Stromal cell of bone marrow (primary cell): ENCODE data around the gene CARNS1.
A peak's percentile ranks its signal among the peaks of the same experiment; 100 is the strongest.

ENCODE experiments used
- DNase-seq: peaks from one replicate; pipeline ENCODE4 v3.0.0-alpha.2; 2012; ENCODE audit warnings: low read depth

The CARNS1 gene

DNA sequence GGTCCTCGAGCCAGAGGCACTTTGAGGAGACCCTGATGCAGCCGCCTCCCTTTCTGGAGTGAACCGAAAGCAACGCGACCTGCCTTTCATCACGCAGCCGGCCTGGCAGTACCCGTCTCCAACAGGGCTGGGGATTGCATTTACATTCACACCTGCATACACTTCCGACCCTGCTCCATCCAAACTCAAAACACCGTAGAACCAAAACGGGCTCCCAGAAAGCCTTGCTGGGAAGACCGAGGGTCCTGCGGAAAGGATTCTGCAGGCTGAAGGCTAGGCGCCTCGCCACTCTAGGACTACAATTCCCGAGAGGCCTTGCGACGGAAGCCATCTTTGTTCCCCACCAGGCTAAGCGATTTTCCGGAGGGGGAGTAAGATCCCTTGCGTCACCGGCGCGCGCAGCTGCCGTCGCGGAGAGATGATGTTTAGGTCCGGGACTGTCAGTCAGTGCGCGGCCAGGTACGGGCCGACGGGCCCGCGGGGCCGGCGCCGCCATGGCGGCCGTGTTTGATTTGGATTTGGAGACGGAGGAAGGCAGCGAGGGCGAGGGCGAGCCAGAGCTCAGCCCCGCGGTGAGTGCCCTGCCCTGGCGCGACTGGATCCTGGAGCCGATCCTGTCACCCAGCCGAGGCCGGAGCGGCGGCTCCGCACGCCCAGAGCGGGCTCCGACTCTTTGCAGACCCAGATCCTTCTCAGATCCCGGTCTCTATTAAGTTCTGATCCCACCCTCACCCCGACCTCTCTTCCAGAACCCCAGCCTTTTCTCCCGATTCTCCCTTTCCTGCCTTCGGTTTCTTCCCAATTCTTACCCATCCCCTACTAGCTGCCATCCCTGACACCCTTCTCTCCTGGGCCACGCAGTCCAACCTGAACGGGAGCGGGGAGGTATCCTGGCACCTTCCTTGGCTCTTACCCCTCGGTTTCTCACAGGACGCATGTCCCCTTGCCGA is 12.8 kb downstream of the CARNS1 start, which contains the start of gene RPS6KB2:
TSS of gene RPS6KB2 (plus strand) at position 443 of the 950 bp plus-strand sequence. CDS start at position 495, 52 bp downstream.
- peak; percentile 95 for DNase-seq

DNA sequence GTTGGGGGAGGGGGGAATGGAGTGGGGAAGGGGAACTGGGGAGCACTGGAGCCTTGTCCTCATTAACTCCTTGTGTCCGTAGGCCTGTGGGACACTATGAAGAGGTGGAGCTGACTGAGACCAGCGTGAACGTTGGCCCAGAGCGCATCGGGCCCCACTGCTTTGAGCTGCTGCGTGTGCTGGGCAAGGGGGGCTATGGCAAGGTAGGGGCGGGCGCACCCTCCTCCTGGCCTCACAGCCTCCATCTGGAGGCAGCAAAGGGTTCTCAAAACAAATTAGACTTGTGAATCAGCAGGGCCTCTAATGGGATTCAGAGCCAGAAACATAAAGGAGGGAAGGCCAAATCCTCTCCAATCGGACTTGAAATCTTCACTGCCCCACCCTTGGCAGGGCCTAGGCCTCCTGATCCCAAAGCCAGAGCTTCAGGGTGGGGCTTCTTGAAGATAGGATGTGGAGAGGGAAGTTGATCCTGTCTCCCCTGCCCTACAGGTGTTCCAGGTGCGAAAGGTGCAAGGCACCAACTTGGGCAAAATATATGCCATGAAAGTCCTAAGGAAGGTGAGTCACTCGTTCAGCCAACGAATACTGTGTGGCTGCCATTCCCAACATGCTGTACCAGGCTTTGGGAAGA is 13.7 kb downstream of the CARNS1 start:
- DNase-seq, result no peak

DNA sequence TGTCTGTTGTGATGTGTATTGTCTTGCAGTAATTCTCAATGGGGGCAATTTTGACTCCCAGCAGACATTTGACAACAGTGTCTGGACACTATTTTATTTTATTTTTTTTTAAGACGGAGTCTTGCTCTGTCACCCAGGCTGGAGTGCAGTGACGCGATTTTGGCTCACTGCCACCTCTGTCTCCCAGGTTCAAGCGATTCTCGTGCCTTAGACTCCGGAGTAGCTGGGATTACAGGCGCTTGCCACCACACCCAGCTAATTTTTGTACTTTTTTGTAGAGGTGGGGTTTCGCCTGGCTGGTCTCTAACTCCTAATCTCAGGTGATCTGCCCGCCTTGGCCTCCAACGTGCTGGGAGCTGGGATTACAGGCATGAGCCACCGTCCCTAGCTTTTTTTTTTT is 14.2 kb downstream of the CARNS1 start:
- DNase-seq, result no peak

DNA sequence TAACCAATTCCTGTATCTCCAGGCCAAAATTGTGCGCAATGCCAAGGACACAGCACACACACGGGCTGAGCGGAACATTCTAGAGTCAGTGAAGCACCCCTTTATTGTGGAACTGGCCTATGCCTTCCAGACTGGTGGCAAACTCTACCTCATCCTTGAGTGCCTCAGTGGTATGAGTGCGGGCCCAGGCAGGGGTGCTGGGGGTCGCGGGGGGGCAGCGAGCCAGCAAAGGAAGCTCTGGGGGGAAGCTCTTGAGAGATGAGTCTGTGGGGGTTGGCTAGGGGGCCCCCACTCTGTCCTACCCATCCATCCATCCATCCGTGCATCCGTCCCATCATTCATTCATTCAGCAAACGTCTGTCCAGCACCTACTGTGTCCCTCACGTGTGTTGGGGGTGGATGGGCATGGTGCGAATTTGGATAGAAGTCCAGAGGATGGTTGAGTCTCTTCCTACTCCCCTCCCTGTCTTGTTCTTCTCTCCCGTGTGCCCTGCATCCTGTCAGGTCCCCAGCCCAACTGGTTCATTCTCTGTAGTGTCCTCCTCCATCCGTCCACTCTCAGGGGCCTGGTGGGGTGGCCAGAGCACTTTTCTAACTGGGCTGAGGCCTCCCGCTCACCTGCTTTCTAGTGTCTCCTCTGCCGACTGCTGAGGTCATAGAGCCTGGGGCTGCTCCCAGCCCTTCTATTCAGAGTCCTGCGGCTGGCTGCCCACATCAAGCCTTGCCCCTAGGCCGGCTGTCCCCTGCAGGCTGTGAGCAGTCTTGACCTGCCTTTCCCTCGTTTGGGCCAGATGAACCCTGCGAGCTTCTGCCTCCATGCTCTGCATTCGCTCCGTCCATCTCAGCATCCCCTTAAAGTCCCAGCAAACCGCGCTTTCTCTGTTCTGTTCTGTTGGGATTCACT is 16.1 kb downstream of the CARNS1 start:
- no peak for DNase-seq

DNA sequence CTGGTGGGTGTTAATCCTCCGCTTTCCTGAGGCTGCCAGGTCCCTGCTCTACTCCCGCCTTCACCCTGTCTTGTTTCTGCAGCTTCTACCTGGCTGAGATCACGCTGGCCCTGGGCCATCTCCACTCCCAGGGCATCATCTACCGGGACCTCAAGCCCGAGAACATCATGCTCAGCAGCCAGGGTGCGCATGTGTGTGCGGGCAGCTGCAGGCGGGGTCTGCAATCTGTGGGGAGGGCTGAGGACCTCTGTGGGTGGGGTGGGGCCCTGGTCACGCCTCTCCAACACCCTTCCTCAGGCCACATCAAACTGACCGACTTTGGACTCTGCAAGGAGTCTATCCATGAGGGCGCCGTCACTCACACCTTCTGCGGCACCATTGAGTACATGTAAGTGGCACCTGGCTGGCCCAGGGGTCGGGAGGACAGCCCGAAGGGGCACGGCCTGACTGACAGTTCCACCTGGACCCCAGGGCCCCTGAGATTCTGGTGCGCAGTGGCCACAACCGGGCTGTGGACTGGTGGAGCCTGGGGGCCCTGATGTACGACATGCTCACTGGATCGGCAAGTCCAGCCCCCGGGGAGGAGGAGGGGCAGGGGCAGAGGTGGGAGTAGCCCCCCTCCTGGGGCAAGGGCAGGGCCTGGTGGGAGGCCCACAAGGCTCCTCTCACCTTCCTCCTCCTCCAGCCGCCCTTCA is 17.3 kb downstream of the CARNS1 start:
- DNase-seq, result no peak

DNA sequence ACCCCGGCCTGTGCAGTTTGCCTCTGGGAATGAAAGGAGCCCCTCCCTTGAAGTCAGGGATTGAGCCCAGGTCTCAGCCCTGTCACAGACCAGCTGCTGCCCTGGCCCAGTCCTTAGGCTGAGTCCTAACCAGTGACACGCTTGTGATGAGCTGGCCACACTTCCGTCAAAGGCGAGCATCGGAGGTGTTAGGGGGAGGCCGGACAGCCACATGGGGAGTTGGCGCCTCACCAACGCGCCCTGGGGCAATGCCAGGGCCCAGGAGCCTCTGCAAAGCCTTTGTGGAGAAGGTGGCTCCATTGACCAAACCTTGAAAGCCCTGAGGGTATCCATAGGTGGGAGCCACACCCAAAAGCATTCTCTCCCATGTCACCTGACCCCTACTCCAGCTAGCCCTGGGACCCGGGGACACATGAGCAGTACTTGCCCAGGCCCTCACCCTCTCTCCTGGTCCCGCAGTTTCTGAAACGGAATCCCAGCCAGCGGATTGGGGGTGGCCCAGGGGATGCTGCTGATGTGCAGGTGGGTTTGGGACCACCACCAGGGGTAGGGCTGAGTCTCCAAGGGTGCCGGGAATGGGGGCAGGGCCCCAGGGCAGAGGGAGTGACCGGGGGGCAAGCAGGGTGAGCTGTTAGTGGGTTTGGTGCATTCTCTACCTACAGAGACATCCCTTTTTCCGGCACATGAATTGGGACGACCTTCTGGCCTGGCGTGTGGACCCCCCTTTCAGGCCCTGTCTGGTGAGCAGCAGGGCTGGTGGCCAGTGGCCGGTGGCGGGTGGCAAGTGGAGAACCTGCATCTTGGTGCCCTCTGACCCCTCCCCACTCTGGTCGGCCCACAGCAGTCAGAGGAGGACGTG is 18.3 kb downstream of the CARNS1 start:
- no peak for DNase-seq

DNA sequence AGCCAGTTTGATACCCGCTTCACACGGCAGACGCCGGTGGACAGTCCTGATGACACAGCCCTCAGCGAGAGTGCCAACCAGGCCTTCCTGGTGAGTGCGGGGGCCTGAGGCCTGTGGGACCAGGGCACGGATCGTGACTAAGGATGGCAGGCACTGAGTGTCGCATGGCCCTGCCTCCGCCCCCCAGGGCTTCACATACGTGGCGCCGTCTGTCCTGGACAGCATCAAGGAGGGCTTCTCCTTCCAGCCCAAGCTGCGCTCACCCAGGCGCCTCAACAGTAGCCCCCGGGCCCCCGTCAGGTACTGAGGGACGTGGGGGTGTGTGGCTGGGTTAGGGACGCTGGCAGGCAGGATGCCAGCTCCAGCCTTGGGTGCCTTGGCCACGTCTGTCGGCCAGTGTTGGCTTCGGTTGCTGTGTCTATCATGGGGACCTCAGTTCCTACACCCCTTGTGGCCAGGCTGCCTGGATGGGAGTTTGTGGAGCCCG is 19.0 kb downstream of the CARNS1 start:
- DNase-seq, result no peak

DNA sequence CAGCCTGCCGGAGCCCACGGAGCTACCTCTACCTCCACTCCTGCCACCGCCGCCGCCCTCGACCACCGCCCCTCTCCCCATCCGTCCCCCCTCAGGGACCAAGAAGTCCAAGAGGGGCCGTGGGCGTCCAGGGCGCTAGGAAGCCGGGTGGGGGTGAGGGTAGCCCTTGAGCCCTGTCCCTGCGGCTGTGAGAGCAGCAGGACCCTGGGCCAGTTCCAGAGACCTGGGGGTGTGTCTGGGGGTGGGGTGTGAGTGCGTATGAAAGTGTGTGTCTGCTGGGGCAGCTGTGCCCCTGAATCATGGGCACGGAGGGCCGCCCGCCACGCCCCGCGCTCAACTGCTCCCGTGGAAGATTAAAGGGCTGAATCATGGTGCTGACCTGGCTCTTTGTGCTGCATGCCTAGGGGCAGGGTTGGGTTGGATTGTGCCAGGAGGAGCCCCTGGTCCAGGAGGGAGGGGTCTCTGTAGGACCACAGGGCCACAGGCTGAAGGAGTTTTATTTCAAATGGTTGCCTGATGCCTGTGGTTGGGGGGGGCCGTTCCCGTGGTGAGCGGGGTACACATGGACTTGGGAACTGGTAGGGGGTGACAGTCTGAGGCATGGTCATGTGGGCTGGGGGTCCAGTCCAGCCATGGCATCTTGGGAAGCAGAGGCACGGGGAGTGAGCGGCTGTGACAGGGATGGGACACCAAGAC is 19.7 kb downstream of the CARNS1 start:
- no peak for DNase-seq

DNA sequence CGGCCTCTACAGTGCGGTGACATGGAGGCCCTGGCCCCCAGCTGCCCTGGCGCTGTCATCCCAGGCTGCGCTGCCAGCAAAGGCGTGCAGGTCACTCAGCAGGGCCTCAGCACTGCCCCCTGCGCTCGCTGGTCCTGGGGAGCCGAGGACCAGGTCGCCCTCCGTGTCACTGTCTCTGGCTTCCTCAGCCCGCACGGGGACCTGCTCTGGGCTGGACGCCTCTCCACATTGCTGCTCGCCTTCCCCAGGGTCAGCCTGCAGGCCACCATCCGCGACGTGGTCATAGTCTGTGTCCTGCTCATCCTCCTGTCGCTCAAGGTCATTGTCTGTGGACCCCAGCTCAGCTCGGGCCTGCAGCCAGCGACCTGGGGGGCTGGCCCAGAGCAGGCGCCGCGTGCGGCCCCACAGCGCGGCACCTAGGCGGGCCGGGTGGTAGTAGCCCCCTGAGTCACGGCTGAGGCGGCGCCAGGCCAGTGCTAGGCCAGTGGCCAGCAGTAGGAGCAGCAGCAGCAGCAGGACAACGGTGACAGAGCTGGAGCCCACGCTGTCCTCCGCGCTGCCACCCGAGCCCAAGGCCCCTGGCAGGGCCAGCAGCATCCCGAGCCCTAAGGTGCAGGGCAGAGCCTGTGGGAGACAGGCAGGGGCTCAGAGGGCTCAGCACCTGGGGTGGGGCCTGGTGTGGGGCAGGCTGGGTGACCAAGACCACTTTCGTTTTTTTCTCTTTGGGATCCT is 20.4 kb downstream of the CARNS1 start:
- no peak for DNase-seq

DNA sequence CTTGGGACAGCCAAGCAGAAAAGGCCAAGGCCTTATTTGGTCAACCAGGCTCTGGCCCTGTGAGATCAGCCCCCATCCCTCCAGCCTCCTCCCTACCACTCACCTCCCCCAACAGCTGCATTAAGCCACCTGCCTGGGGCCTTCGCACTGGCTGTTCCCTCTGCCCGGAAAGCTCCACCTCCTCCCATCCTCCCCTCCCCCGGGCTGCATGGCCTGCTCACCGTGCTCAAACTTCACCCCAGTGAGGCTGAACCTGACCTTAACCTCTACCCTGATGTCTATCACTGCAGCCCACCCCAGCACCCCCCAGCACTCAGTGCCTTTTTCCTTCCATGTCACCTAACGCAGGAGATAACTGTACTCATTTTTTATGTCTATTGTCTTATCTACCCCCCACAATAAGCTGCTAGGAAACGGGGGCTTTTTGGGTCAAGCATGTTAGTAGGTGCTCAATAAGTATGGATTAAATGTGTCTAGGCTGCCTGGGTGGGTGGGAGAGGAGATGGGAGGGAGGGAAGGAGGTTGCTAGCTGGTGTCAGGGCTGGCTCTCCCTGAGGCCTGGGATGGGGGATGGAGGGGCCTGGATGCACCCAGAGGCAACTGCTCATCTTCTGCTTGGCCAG is 21.1 kb downstream of the CARNS1 start:
- no peak for DNase-seq

DNA sequence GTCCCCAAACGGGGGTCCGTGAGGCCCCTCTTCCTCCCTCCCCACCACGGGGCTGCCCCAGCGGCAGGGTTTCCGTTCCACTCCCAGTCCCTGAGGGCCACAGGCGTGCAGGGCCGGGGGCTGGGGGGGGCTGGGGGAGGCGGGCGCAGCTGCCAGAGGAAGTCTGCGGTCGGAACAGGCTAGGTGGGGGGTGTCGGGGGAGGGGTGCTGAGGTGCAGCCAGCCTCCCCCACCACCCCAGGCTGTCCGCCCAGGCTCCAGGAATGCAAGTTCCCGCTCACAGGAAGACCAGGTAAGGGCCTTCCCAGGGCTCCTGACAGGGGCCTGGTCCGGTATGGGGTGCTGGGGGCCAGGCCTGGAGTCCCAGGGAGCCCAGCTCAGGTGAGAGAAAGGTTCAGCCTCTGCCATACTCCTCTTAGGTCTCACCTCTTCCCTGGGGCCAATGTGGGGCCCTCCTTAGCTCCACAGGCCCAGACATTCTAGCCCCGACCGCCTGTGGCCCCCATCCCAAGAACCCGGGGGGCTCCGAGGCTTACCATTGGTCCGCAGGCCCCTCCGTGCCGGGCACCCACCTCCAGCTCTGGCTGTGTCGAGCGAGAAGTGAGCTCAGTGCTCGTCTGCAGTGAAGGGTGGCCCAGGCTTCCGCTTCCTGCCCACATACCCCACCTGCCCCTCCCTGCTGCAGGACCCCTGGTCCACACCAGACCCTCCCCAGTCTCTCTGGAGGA is 21.8 kb downstream of the CARNS1 start, which contains the start of gene PTPRCAP:
TSS of gene PTPRCAP (minus strand) at position 601 of the 727 bp plus-strand sequence. CDS start at position 538, 63 bp downstream.
- DNase-seq, result no peak

DNA sequence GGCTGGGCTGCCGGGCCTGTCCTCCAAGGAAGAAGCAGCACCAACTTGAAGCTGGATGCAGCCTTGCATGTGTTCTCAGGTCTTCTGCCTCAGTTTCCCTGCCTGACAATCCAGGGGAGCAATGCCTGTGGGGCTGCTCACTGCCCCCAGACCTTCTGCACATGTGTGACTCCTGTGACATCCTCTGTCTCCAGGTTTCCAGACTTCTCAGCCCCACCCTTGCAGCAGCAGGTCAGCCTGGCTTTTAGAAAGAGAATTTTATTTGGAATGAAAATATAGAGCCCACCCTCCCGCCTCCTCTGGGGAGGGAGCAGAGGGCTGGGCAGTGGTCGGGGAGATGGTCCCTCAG is 22.3 kb downstream of the CARNS1 start:
- no peak for DNase-seq

DNA sequence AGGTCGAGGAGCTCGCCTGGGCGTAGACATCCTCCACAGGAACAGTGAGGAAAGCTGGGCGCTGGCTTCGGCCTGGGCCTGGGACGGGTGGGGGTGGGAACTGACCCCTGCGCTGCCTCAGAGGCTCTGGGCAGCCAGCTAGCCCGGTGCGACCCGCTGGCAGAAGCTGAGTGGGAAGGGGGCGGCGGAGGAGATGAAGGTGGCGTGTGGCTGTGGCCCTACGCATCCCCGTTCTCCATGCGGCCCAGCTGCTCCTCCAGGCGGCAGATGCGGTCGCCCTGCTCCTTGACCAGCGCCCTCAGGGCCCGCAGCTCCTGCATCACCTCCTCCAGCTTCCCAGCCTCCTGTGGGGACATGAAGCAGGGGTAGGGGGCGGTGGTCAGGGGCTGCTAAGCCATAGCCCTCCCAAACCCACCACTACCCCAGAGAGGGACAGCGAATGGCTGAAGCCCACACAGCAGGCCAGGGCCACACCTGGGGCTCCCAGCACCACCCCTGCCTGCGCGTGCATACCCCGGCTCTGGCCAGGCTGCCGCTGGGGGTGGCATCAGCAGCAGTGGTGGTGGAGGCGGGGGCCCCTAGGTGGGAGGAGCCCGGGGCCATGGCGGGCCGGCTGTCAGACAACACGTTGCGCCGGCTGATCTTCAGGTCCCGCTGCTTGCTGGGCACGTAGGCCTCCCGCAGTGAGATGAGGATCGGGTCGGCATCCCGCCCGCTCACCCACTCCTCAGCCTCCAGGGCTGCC is 22.9 kb downstream of the CARNS1 start:
- DNase-seq, result no peak

DNA sequence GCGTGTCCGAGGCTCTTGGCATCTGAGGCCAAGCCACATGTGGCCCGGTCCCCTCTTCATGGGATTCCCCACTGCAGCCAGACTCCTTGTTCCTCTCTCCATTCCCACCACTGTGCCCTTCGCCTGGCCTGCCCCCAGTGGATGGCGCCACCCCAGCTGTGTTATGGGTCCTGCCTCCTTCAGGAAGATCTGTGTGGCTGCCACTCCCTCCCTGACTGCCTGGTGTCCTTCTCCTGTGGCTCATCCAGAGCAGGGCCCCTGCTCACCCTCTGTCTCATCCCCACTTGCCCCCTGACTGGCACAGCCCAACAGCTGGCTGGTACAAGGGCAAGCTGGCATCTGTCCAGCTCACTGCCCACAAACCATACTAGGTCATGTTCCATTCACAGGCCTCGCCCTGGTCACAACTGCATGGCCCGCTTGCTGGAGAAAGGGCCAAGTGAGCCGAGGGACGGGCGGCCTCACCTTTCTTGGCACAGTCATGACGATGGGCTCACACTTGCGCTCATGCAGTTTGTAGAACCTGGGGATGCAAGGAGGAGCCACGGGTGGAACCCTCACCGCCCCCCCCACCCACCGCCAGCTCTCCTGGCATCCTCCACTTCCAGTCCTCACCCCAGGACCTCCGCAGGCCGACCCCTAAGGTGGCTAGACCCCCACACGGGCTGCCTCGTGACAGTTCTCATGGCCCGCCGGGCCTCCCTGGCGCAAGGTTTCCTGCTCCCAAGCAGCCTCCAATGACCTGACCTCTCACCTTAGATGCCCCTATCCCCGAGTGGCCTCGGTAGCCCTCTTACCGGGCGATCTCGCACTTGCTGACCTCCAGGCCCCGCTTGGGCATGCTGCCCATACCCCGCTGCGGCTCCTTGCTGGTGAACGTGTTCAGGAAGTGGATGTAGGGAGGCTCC is 24.1 kb downstream of the CARNS1 start:
- DNase-seq, result no peak

DNA sequence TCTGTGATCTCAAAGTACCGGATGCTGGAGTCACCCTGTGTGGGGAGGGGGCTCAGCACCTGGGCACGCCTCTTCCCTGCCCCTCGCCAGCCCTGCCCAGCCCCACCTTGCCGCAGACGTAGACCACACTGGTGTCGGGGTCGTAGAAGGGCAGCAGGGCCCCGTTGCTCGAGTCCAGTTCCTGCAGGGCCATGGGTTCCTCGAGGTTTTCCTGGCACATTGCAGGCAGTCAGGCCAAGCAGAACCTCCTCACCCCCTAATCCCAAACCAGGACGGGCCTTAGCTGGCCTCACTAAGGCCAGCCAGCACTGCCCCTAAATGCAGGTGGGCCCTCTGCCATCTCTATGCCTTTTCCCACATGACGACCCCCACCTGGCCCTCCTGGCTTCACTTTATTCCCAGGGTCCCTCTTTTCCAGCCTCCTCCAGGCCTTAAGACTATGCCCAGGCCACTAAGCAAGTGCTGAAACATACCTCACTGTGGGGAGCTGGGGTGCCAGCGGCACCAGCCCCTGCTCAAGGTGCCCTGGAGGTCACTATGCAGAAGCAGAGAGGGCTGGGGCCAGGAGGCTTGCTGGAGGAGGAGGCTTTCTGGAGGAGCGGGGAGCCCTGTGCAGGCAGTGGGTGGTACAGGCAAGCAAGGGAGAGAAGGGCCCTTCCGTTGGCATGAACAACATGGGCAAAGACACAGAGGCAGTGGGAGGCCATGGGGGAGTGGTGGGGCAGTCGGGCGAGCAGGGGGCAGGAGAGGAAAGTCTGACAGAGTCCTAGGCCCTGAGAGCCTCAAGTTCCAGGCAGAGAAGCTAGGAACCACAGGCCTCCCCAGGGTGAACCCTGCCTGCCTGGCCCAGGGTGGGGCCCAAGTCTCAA is 25.0 kb downstream of the CARNS1 start:
- no peak for DNase-seq
